GM12878 (cell line): Measurements from ENCODE around the gene ALG2. TPM values are rescaled to one million over a fixed set of nuclear protein-coding genes. Genes with fewer than 3 reads are reported as not detected.
A peak's percentile ranks its signal among the peaks of the same experiment; 100 is the strongest.

Source experiments
- CBFB ChIP-seq: IDR thresholded peaks from 2 replicates; pipeline ENCODE4 v1.6.1; 2016; ENCODE audit warnings: antibody characterized with exemption, low read depth
- E2F8 ChIP-seq: fragments of 450-650 bp; IDR thresholded peaks from 2 replicates; pipeline ENCODE4 v1.6.1; 2018; ENCODE audit warnings: mild to moderate bottlenecking, low read depth, moderate library complexity; ENCODE audit not compliant: partially characterized antibody
- EED ChIP-seq: sonication (generic); IDR thresholded peaks from 2 replicates; pipeline ENCODE4 v1.6.1; 2016; ENCODE audit warnings: antibody characterized with exemption, low read depth
- JUNB ChIP-seq: IDR thresholded peaks from 2 replicates; pipeline ENCODE4 v1.6.1; 2016; ENCODE audit warnings: antibody characterized with exemption, mild to moderate bottlenecking
- JUND ChIP-seq: IDR thresholded peaks from 2 replicates; pipeline ENCODE4 v1.6.1; 2012; ENCODE audit warnings: low read depth, mild to moderate bottlenecking, low read length, improper control_type of control experiment, moderate library complexity
- KAT2A ChIP-seq: conservative IDR thresholded peaks from 2 replicates; pipeline ENCODE4 v1.6.1; 2011; ENCODE audit warnings: low read depth, low read length; ENCODE audit not compliant: control insufficient read depth
- LARP7 ChIP-seq: fragments of 450-650 bp; IDR thresholded peaks from 2 replicates; pipeline ENCODE4 v1.6.1; 2017; ENCODE audit warnings: mild to moderate bottlenecking
- MEF2A ChIP-seq: IDR thresholded peaks from 2 replicates; pipeline ENCODE4 v1.6.1; 2011; ENCODE audit warnings: low read depth, mild to moderate bottlenecking, low read length, moderate library complexity; ENCODE audit not compliant: insufficient read depth
- MYC ChIP-seq: IDR thresholded peaks from 2 replicates; pipeline ENCODE4 v1.6.1; 2011; ENCODE audit warnings: mild to moderate bottlenecking, low read length, moderate library complexity, inconsistent platforms; ENCODE audit not compliant: insufficient read depth, insufficient replicate concordance, insufficient read length, severe bottlenecking
- NFYB ChIP-seq: IDR thresholded peaks from 2 replicates; pipeline ENCODE4 v1.6.1; 2011; ENCODE audit warnings: low read depth, mild to moderate bottlenecking, low read length, improper control_type of control experiment, moderate library complexity; ENCODE audit not compliant: insufficient read depth
- NR2C1 ChIP-seq: fragments of 450-650 bp; IDR thresholded peaks from 2 replicates; pipeline ENCODE4 v1.6.1; 2017; ENCODE audit warnings: antibody characterized with exemption, mild to moderate bottlenecking, moderate library complexity
- PKNOX1 ChIP-seq: fragments of 450-650 bp; IDR thresholded peaks from 2 replicates; pipeline ENCODE4 v1.6.1; 2016; ENCODE audit warnings: mild to moderate bottlenecking
- RAD21 ChIP-seq: IDR thresholded peaks from 2 replicates; pipeline ENCODE4 v1.6.1; 2011; ENCODE audit warnings: mild to moderate bottlenecking, low read depth, low read length, moderate library complexity; ENCODE audit not compliant: insufficient read depth
- RFX5 ChIP-seq: IDR thresholded peaks from 2 replicates; pipeline ENCODE4 v1.6.1; 2011; ENCODE audit warnings: low read depth, low read length, improper control_type of control experiment
- SMAD5 ChIP-seq: IDR thresholded peaks from 2 replicates; pipeline ENCODE4 v1.6.1; 2016; ENCODE audit warnings: antibody characterized with exemption, low read depth
- SP1 ChIP-seq: IDR thresholded peaks from one replicate; pipeline ENCODE4 v1.6.1; 2011; ENCODE audit warnings: low read depth, low read length
- STAT1 ChIP-seq: fragments of 450-650 bp; conservative IDR thresholded peaks from 2 replicates; pipeline ENCODE4 v1.6.1; 2014; ENCODE audit warnings: antibody characterized with exemption, mild to moderate bottlenecking
- STAT3 ChIP-seq: IDR thresholded peaks from 2 replicates; pipeline ENCODE4 v1.6.1; 2011; ENCODE audit warnings: low read depth, low read length, improper control_type of control experiment
- SUPT20H ChIP-seq: IDR thresholded peaks from 2 replicates; pipeline ENCODE4 v1.6.1; 2011; ENCODE audit warnings: low read depth, mild to moderate bottlenecking, low read length, moderate library complexity, borderline replicate concordance; ENCODE audit not compliant: control insufficient read depth
- TAF1 ChIP-seq: IDR thresholded peaks from 2 replicates; pipeline ENCODE4 v1.6.1; 2011; ENCODE audit warnings: mild to moderate bottlenecking, low read depth, low read length, borderline replicate concordance
- ZNF24 ChIP-seq: fragments of 450-650 bp; IDR thresholded peaks from 2 replicates; pipeline ENCODE4 v1.6.1; 2017; ENCODE audit warnings: antibody characterized with exemption, mild to moderate bottlenecking
- polyA plus RNA-seq, 11 experiments: library from polyadenylated mRNA; depleted of rRNA in 4 of 11; unstranded in 6 of 11; stranded (reverse) in 5 of 11; fragments of >200 nt; fragmentation: Nextera tagmentation in 4 of 11; fragmentation: Illumina TruSeq in 1 of 11; extraction: Ambion mirVana in 4 of 11; extraction: Trizol in 1 of 11; gene quantifications; 1 replicate in 1 of 11; 2 replicates in 10 of 11; pipeline versions ENCODE4 v1.2.1 to v1.2.3, GENCODE V29; 2011 to 2016; ENCODE audit warnings: inconsistent platforms in 2 of 11, missing spikeins in 2 of 11, low read depth in 1 of 11
- total RNA-seq, 4 experiments: library from RNA; depleted of rRNA in 3 of 4; stranded (reverse); fragments of >200 nt in 3 of 4; fragmentation: Illumina TruSeq in 1 of 4; extraction: Trizol in 1 of 4; gene quantifications; 2 replicates each; pipeline versions ENCODE4 v1.2.1 to v1.2.3, GENCODE V29; 2013 to 2021
- TF ChIP-seq, protein P1 (sequence below): fragments of 150-350 bp; IDR thresholded peaks from 2 replicates; pipeline ENCODE4 v1.6.1; 2014; ENCODE audit warnings: mild to moderate bottlenecking, low read depth, low read length

ALG2 gene
- total and polyA plus RNA-seq, 10 of the 15 experiments (the other 5 are each of a cell fraction or from before 2014, with no cell fraction given), result 8.8 to 52.5 (median 38.6) TPM

- TF ChIP-seq, protein P1, sequence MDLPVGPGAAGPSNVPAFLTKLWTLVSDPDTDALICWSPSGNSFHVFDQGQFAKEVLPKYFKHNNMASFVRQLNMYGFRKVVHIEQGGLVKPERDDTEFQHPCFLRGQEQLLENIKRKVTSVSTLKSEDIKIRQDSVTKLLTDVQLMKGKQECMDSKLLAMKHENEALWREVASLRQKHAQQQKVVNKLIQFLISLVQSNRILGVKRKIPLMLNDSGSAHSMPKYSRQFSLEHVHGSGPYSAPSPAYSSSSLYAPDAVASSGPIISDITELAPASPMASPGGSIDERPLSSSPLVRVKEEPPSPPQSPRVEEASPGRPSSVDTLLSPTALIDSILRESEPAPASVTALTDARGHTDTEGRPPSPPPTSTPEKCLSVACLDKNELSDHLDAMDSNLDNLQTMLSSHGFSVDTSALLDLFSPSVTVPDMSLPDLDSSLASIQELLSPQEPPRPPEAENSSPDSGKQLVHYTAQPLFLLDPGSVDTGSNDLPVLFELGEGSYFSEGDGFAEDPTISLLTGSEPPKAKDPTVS, result no peak
- TF ChIP-seq KAT2A (no peak), E2F8 (no peak), LARP7 (peak; percentile 68; the same call in 1 of the 2 replicates), SUPT20H (no peak), SP1 (no peak), JUNB (peak; percentile 56; the same call in 1 of the 2 replicates), NFYB (no peak), ZNF24 (peak; percentile 68; the same call in 1 of the 2 replicates), STAT3 (no peak), SMAD5 (no peak), NR2C1 (no peak), PKNOX1 (peak; percentile 84), STAT1 (peak; percentile 81; the same call in 1 of the 2 replicates), MYC (no peak), CBFB (no peak), JUND (no peak), TAF1 (no peak), MEF2A (0 out of 2 replicates have a peak, but pooled peaks have one; percentile 51), RAD21 (peak; percentile 93), EED (peak; percentile 76; the same call in 1 of the 2 replicates), RFX5 (no peak)
These were observed 37.0 kb downstream of the ALG2 start (continued) for GRCh38 chr9:99184475-99185347.
